ENCODE results near the gene EFCAB9.

GRCh38 chr5:172147857-172148256 lies 46.1 kb upstream of the EFCAB9 start:
- no peak for TF ChIP-seq CTCF (IDR thresholded peaks at IDR 0.05; ENCODE audit: low read length)
- TF ChIP-seq EZH2 (IDR thresholded peaks at IDR 0.05; ENCODE audit: borderline replicate concordance, low read length): no peak

Data from OCI-LY1 (cell line).